Activated CD8-positive, alpha-beta T cell treated with anti-CD3 and anti-CD28 coated beads for 36 hours (primary cell): Measurements from ENCODE around the gene RNF167. TPM values are rescaled to one million over a fixed set of nuclear protein-coding genes. Genes with fewer than 3 reads are reported as not detected.
A peak's percentile ranks its signal among the peaks of the same experiment; 100 is the strongest.

Experiments
- ATAC-seq: fragments of 200-7000 bp; cut with Tn5 transposase; one replicate; pipeline ENCODE4 v1.10.0; 2021; ENCODE audit warnings: mild to moderate bottlenecking, moderate library complexity
- CTCF ChIA-PET: fragments of 350-600 bp; sonication (Branson Sonifier 250); formaldehyde crosslinking; loops from one replicate; lab custom pipeline; 2021; ENCODE audit warnings: antibody characterized with exemption; lab: Charles Lee
- POLR2A ChIA-PET: fragments of 350-600 bp; sonication (Branson Sonifier 250); formaldehyde crosslinking; loops from one replicate; lab custom pipeline; 2021; ENCODE audit warnings: antibody characterized with exemption; lab: Charles Lee
- DNase-seq: peaks from one replicate; pipeline ENCODE4 v3.0.0-alpha.2; 2020
- H3K27ac Mint-ChIP-seq: one replicate; pipeline ENCODE4 v1.8.0; 2021; ENCODE audit warnings: mild to moderate bottlenecking, mixed read lengths
- H3K27me3 Mint-ChIP-seq: one replicate; pipeline ENCODE4 v1.8.0; 2021; ENCODE audit warnings: mixed read lengths
- H3K36me3 Mint-ChIP-seq: one replicate; pipeline ENCODE4 v1.8.0; 2021; ENCODE audit warnings: low read depth, mixed read lengths
- H3K4me1 Mint-ChIP-seq: one replicate; pipeline ENCODE4 v1.8.0; 2021; ENCODE audit warnings: low read depth, mixed read lengths
- H3K4me3 Mint-ChIP-seq: one replicate; pipeline ENCODE4 v1.8.0; 2021; ENCODE audit warnings: mild to moderate bottlenecking, moderate library complexity, mixed read lengths
- H3K9me3 Mint-ChIP-seq: one replicate; pipeline ENCODE4 v1.8.0; 2021; ENCODE audit warnings: mixed read lengths
- CTCF ChIP-seq: fragments of 200-600 bp; IDR thresholded peaks from one replicate; pipeline ENCODE4 v1.8.0; 2022; ENCODE audit warnings: antibody characterized with exemption, mild to moderate bottlenecking
- intact Hi-C: fragments of 100-400 bp; cut with micrococcal nuclease; formaldehyde crosslinking; loops from one replicate; pipeline ENCODE4 v1.10.0; 2022
- total RNA-seq, 2 experiments: library from RNA; stranded (reverse); gene quantifications; one replicate each; pipeline ENCODE4 v1.2.3, GENCODE V29; 2021

The RNF167 gene
- total RNA-seq, 2 experiments from 2014 or later = 144 to 152 TPM

- DNase-seq = no peak
- Mint-ChIP-seq H3K4me1 (peaks cover 22% of the 10 kb centered on the region), H3K27ac (peak overlapping the region; percentile 18), H3K27me3 (no peaks in the 10 kb centered on the region), H3K4me3 (no peak overlapping the region), H3K9me3 (no peaks in the 10 kb centered on the region), H3K36me3 (peaks cover 47% of the 10 kb centered on the region)
- ChIA-PET POLR2A (interaction anchor here (0.6 to 15.1 kb wide), 4 partner anchors 10 to 25 kb away, joined by 4 to 627 read pairs (median 8); partner anchors contain the start of genes CAMTA2, ENO3, PFN1 and RNF167), CTCF (interaction anchor here (1.3 kb wide), 1 partner anchor 33 kb away, joined by 3 read pairs; no protein-coding TSS in a partner anchor)
- TF ChIP-seq CTCF = no peak
- intact Hi-C loops = no loop called here
- no peak for ATAC-seq
These were observed 33.4 kb downstream of the RNF167 start for GRCh38 chr17:4973256-4974114.

GRCh38 chr17:4974115-4974670 lies 34.1 kb downstream of the RNF167 start:
- POLR2A ChIA-PET = interaction anchor here (0.8 to 15.1 kb wide), 4 partner anchors 8 to 26 kb away, joined by 4 to 627 read pairs (median 8); partner anchors contain the start of genes CAMTA2, ENO3, PFN1 and RNF167

GRCh38 chr17:4978726-4979125 lies 38.7 kb downstream of the RNF167 start:
- Mint-ChIP-seq H3K27me3 (no peaks in the 10 kb centered on the region), H3K4me1 (peaks cover 15% of the 10 kb centered on the region), H3K9me3 (no peaks in the 10 kb centered on the region), H3K36me3 (peaks cover 37% of the 10 kb centered on the region), H3K4me3 (no peak overlapping the region), H3K27ac (no peak overlapping the region)
- ChIA-PET CTCF (interaction anchor here (1.1 to 3.7 kb wide), 3 partner anchors 39 to 84 kb away, joined by 3 to 33 read pairs (median 18); no protein-coding TSS in a partner anchor), POLR2A (interaction anchor here (1.1 to 3.6 kb wide), 3 partner anchors 9 to 19 kb away, joined by 4 to 36 read pairs (median 4); partner anchors contain the start of genes INCA1 and KIF1C)
- ATAC-seq = no peak
- intact Hi-C loops = no loop called here
- no peak for DNase-seq
- no peak for TF ChIP-seq CTCF

More at GRCh38 chr17:4974115-4974670, 34.1 kb downstream of the RNF167 start:
- intact Hi-C loops = no loop called here
- CTCF ChIA-PET = interaction anchor here (1.3 kb wide), 2 partner anchors 34 to 88 kb away, joined by 3 to 4 read pairs; no protein-coding TSS in a partner anchor
- Mint-ChIP-seq H3K4me1 (peaks cover 20% of the 10 kb centered on the region), H3K27me3 (no peaks in the 10 kb centered on the region), H3K36me3 (peaks cover 47% of the 10 kb centered on the region), H3K27ac (peak overlapping the region; percentile 48), H3K4me3 (no peak overlapping the region), H3K9me3 (no peaks in the 10 kb centered on the region)
- ATAC-seq (no peak), DNase-seq (no peak)
- no peak for TF ChIP-seq CTCF

- CTCF ChIA-PET = interaction anchor here (0.7 to 3.7 kb wide), 18 partner anchors 8 to 278 kb away, joined by 3 to 33 read pairs (median 4); partner anchors contain the start of genes CHRNE and SPAG7
- peak overlapping the region; percentile 64 for H3K27ac Mint-ChIP-seq
- intact Hi-C loops = loop anchor here (5.0 kb wide), 1 partner anchor 82 kb away; no protein-coding TSS in a partner anchor
- no peaks in the 10 kb centered on the region for H3K9me3 Mint-ChIP-seq
- peak; percentile 95 for ATAC-seq
- no peak overlapping the region for H3K4me3 Mint-ChIP-seq
- peak; percentile 62 for DNase-seq
- no peaks in the 10 kb centered on the region for H3K27me3 Mint-ChIP-seq
- H3K36me3 Mint-ChIP-seq = peaks cover 27% of the 10 kb centered on the region
- TF ChIP-seq CTCF = peak; percentile 89
- POLR2A ChIA-PET = interaction anchor here (0.6 to 3.6 kb wide), 8 partner anchors 9 to 414 kb away, joined by 3 to 36 read pairs (median 4); partner anchors contain the start of gene SPAG7
- H3K4me1 Mint-ChIP-seq = peaks cover 17% of the 10 kb centered on the region
These were observed 40.7 kb downstream of the RNF167 start for GRCh38 chr17:4980644-4981216.
